Epithelial cell of esophagus (primary cell): ENCODE results near the gene NENF.

Experiments used
- DNase-seq: peaks from one replicate; pipeline ENCODE4 v3.0.0; 2010; ENCODE audit warnings: low read depth
- H3K4me3 ChIP-seq: 2 replicates; pipeline ENCODE4 v1.5.1; 2011; ENCODE audit warnings: mild to moderate bottlenecking, low read length, control low read depth
- TF ChIP-seq, protein P1 (sequence below): IDR thresholded peaks from 2 replicates; pipeline ENCODE4 v1.5.1; 2011; ENCODE audit warnings: low read depth, mild to moderate bottlenecking, low read length, control low read depth, inconsistent platforms; ENCODE audit not compliant: insufficient read depth; ENCODE audit errors: missing control alignments

Gene NENF

DNA sequence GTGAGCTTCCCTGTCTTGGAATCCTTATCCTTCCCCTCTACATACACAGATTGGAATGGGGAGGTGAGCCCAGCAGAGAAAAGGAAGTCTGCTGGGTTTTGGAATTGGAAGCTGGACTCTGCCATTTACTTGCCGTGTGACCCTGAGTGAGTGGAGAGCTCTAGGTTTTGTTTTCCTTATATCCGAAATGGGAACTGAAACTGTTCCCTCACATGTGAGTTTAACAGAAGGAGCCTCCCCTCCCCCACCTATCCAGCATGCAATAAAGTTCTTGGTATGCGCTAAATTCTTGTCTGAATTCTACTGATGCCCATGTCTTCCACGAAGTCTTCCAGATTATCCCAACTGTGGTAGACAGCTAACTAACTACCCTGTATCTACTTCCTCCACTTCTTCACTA is 58.7 kb downstream of the NENF start:
- TF ChIP-seq, protein P1, sequence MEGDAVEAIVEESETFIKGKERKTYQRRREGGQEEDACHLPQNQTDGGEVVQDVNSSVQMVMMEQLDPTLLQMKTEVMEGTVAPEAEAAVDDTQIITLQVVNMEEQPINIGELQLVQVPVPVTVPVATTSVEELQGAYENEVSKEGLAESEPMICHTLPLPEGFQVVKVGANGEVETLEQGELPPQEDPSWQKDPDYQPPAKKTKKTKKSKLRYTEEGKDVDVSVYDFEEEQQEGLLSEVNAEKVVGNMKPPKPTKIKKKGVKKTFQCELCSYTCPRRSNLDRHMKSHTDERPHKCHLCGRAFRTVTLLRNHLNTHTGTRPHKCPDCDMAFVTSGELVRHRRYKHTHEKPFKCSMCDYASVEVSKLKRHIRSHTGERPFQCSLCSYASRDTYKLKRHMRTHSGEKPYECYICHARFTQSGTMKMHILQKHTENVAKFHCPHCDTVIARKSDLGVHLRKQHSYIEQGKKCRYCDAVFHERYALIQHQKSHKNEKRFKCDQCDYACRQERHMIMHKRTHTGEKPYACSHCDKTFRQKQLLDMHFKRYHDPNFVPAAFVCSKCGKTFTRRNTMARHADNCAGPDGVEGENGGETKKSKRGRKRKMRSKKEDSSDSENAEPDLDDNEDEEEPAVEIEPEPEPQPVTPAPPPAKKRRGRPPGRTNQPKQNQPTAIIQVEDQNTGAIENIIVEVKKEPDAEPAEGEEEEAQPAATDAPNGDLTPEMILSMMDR: no peak
- H3K4me3 ChIP-seq: no peak overlapping the region
- DNase-seq: no peak
